NB4 (cell line): Measurements from ENCODE around the gene LMOD1.

Experiments
- DNase-seq: peaks from one replicate; pipeline ENCODE4 v3.0.0; 2010; ENCODE audit warnings: low read depth
- H3K4me3 ChIP-seq: one replicate; pipeline ENCODE4 v1.5.1; 2011; ENCODE audit warnings: mild to moderate bottlenecking, low read depth, low read length, moderate library complexity
- CTCF ChIP-seq: IDR thresholded peaks from one replicate; pipeline ENCODE4 v1.5.1; 2012; ENCODE audit warnings: low read depth, low read length
- MAX ChIP-seq: IDR thresholded peaks from 2 replicates; pipeline ENCODE4 v1.6.1; 2011; ENCODE audit warnings: low read depth, low read length
- MYC ChIP-seq: IDR thresholded peaks from 2 replicates; pipeline ENCODE4 v1.6.1; 2011; ENCODE audit warnings: low read depth, low read length
- POLR2A ChIP-seq: IDR thresholded peaks from 2 replicates; pipeline ENCODE4 v1.6.1; 2011; ENCODE audit warnings: mild to moderate bottlenecking; ENCODE audit not compliant: insufficient read length; ENCODE audit errors: extremely low read depth

The LMOD1 gene

GRCh38 chr1:201891451-201892045, 54.8 kb downstream of the LMOD1 start:
- no peak for DNase-seq
- no peak overlapping the region for H3K4me3 ChIP-seq
- no peak for TF ChIP-seq MAX
- no peak for TF ChIP-seq MYC
- no peak for TF ChIP-seq CTCF
- TF ChIP-seq POLR2A: no peak

GRCh38 chr1:201890806-201891450, 55.4 kb downstream of the LMOD1 start:
- no peak overlapping the region for H3K4me3 ChIP-seq
- TF ChIP-seq POLR2A (no peak), MYC (no peak), CTCF (no peak), MAX (no peak)
- no peak for DNase-seq

- no peak overlapping the region for H3K4me3 ChIP-seq
- TF ChIP-seq MAX: no peak
- TF ChIP-seq CTCF: no peak
- no peak for TF ChIP-seq MYC
- no peak for TF ChIP-seq POLR2A
- no peak for DNase-seq
These were observed 56.1 kb downstream of the LMOD1 start for GRCh38 chr1:201890223-201890622.

- TF ChIP-seq POLR2A (no peak), CTCF (no peak), MYC (no peak), MAX (no peak)
- no peak for DNase-seq
- H3K4me3 ChIP-seq: no peak overlapping the region
These were observed 57.0 kb downstream of the LMOD1 start for GRCh38 chr1:201889090-201889968.

GRCh38 chr1:201888282-201889089, 57.9 kb downstream of the LMOD1 start, which contains the start of gene SHISA4:
TSS of gene SHISA4 (plus strand) at chr1:201888898. CDS start at chr1:201888995, 97 bp downstream.
- H3K4me3 ChIP-seq: no peak within 1 kb of the TSS
- no peak for DNase-seq
- TF ChIP-seq MAX (no peak), CTCF (no peak), POLR2A (no peak), MYC (no peak)
